Measurements from ENCODE around the gene GCSH. TPM values are rescaled to one million over a fixed set of nuclear protein-coding genes. Genes with fewer than 3 reads are reported as not detected.
A peak's percentile ranks its signal among the peaks of the same experiment; 100 is the strongest.

Gene GCSH
- total RNA-seq, 1 donor from 2014 or later, result 19.8 TPM

DNA sequence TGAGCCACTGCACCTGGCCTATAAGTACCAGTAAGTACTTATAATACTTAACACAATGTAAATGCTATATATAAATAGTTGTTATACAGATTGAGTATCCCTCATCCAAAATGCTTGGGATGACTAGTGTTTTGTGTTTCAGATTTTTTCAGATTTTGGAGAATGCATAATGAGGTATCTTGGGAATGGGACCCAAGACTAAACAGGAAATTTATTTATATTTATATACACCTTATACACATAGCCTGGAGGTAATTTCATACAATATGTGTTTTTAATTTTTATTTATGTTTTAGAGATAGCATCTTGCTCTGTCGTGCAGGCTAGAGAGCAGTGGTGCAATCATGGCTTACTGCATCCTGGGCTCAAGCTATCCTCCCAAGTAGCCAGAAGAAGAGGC lies 9.8 kb upstream of the GCSH start:
- H3K27me3 ChIP-seq (ENCODE audit: control insufficient read depth in 3 of 3, insufficient read depth in 3 of 3, low read length in 3 of 3), result no peaks in the 10 kb centered on the region
- no peak overlapping the region for H3K9ac ChIP-seq (ENCODE audit: low read depth in 1 of 3, low read length in 3 of 3)
- H3K36me3 ChIP-seq (ENCODE audit: control insufficient read depth in 3 of 3, insufficient read depth in 3 of 3, low read length in 3 of 3), result no peaks in the 10 kb centered on the region
- H3K4me1 ChIP-seq (ENCODE audit: control insufficient read depth in 3 of 3, insufficient read depth in 3 of 3, low read length in 3 of 3), result no peaks in the 10 kb centered on the region
- H3K9me3 ChIP-seq (ENCODE audit: control insufficient read depth in 3 of 3, low read length in 3 of 3), result no peaks in the 10 kb centered on the region
- H3K27ac ChIP-seq (ENCODE audit: low read depth, low read length), result no peak overlapping the region
- no peak overlapping the region for H3K4me3 ChIP-seq (ENCODE audit: low read length in 3 of 3)

DNA sequence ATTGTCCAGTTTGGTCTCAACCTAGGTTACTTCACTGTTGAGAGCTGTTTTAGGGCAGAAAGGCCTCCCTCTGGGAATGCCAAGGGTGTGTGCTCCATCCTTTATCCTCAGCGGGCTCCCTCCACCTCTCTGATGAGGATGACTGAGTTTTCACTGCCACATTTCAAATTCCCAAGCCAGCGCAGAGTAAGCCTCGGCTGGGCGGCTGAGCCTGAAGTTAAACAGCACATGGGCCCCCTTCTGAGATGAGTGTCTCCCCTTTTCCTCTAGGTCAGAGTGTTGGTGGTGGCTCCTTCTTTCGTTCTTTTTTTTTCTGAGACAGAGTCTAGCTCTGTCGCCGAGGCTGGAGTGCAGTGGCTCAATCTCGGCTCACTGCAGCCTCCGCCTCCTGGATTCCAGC lies 5.5 kb upstream of the GCSH start:
- Histone ChIP-seq H3K27me3 (ENCODE audit: control insufficient read depth in 3 of 3, insufficient read depth in 3 of 3, low read length in 3 of 3) (no peaks in the 10 kb centered on the region), H3K4me1 (ENCODE audit: control insufficient read depth in 3 of 3, insufficient read depth in 3 of 3, low read length in 3 of 3) (peaks cover 0 to 3% (median 2%) of the 10 kb centered on the region in 3 donors), H3K9me3 (ENCODE audit: control insufficient read depth in 3 of 3, low read length in 3 of 3) (no peaks in the 10 kb centered on the region), H3K9ac (ENCODE audit: low read depth in 1 of 3, low read length in 3 of 3) (no peak overlapping the region), H3K36me3 (ENCODE audit: control insufficient read depth in 3 of 3, insufficient read depth in 3 of 3, low read length in 3 of 3) (no peaks in the 10 kb centered on the region), H3K4me3 (ENCODE audit: low read length in 3 of 3) (no peak overlapping the region), H3K27ac (ENCODE audit: low read depth, low read length) (no peak overlapping the region)

DNA sequence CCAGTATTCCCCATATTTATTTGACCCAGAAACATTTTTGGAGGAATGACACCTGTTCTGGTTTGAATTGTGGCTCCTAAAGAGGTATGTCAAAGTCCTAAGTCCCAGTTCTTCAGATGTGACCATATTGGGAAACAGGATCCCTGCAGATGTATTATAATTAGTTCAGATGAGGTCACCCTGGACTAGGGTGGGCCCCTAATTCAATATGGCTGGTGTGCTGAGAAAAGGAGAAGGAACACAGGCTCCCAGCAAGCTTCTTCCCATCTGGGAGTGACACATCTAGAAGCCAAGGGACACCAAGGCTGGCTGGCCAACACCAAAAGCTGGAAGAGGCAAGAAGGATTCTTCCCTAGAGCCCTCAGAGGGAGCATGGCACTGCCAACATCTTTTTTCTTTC lies 3.8 kb upstream of the GCSH start:
- no peak overlapping the region for H3K27ac ChIP-seq (ENCODE audit: low read depth, low read length)

DNA sequence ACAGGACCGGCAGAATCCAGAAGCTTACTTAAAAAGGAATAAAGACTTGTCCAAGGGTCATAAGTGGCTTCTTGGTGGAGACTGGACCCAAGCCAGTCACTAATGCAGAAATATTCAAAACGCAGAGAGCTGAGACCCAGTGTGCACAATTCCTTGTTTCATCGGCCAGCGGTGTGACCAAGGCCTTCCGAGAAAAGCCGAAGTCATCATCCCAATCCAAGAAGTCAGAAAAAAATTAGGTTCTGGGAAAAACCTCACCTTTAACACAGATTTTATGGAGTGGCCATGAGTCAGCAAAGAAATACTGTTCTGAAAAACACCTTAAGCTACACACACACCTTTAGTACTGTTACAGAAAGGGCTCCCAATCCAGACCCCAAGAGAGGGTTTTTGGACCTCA lies 1.0 kb upstream of the GCSH start:
- Histone ChIP-seq H3K9ac (ENCODE audit: low read depth in 1 of 3, low read length in 3 of 3) (no peak overlapping the region), H3K9me3 (ENCODE audit: control insufficient read depth in 3 of 3, low read length in 3 of 3) (no peaks in the 10 kb centered on the region), H3K4me3 (ENCODE audit: low read length in 3 of 3) (no peak overlapping the region), H3K27ac (ENCODE audit: low read depth, low read length) (peak overlapping the region; percentile 17), H3K27me3 (ENCODE audit: control insufficient read depth in 3 of 3, insufficient read depth in 3 of 3, low read length in 3 of 3) (no peaks in the 10 kb centered on the region), H3K36me3 (ENCODE audit: control insufficient read depth in 3 of 3, insufficient read depth in 3 of 3, low read length in 3 of 3) (no peaks in the 10 kb centered on the region), H3K4me1 (ENCODE audit: control insufficient read depth in 3 of 3, insufficient read depth in 3 of 3, low read length in 3 of 3) (peaks cover 0 to 5% (median 5%) of the 10 kb centered on the region in 3 donors)

More for the DNA sequence above, 3.8 kb upstream of the GCSH start:
- Histone ChIP-seq H3K9ac (ENCODE audit: low read depth in 1 of 3, low read length in 3 of 3) (no peak overlapping the region), H3K4me3 (ENCODE audit: low read length in 3 of 3) (no peak overlapping the region), H3K4me1 (ENCODE audit: control insufficient read depth in 3 of 3, insufficient read depth in 3 of 3, low read length in 3 of 3) (peaks cover 0 to 5% (median 5%) of the 10 kb centered on the region in 3 donors), H3K9me3 (ENCODE audit: control insufficient read depth in 3 of 3, low read length in 3 of 3) (no peaks in the 10 kb centered on the region), H3K36me3 (ENCODE audit: control insufficient read depth in 3 of 3, insufficient read depth in 3 of 3, low read length in 3 of 3) (no peaks in the 10 kb centered on the region), H3K27me3 (ENCODE audit: control insufficient read depth in 3 of 3, insufficient read depth in 3 of 3, low read length in 3 of 3) (no peaks in the 10 kb centered on the region)

DNA sequence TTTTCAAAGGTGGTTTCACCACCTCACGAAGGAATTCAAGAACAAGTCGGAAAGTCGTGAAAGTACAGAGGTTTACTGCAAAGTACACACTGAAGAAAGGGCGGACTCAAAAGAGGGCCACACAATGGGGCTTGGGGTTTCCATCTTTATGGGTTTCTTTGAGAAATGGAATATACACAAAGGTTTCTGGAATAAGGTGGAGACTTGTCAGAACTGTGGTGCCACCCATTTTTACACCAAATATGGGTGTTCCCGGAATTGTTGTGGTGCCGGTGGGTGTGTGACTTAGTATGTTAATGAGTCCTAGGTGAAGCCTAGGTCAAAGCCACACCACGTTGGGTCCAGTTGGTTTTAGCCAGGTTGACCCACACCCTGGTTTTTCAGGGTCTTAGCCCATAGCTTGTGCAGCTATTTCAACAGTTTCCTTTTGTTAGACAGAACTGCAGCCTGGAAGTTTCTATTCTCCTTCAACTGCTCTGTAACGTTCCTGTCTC lies 567 bp upstream of the GCSH start:
- peak overlapping the region; percentile 17 for H3K27ac ChIP-seq (ENCODE audit: low read depth, low read length)
- no peaks in the 10 kb centered on the region for H3K36me3 ChIP-seq (ENCODE audit: control insufficient read depth in 3 of 3, insufficient read depth in 3 of 3, low read length in 3 of 3)
- peaks cover 0 to 5% (median 5%) of the 10 kb centered on the region in 3 donors for H3K4me1 ChIP-seq (ENCODE audit: control insufficient read depth in 3 of 3, insufficient read depth in 3 of 3, low read length in 3 of 3)
- H3K27me3 ChIP-seq (ENCODE audit: control insufficient read depth in 3 of 3, insufficient read depth in 3 of 3, low read length in 3 of 3), result no peaks in the 10 kb centered on the region
- H3K9ac ChIP-seq (ENCODE audit: low read depth in 1 of 3, low read length in 3 of 3), result no peak overlapping the region
- no peaks in the 10 kb centered on the region for H3K9me3 ChIP-seq (ENCODE audit: control insufficient read depth in 3 of 3, low read length in 3 of 3)
- peak overlapping the region; percentile 58 to 68 (median 63) for H3K4me3 ChIP-seq (ENCODE audit: low read length in 3 of 3)

DNA sequence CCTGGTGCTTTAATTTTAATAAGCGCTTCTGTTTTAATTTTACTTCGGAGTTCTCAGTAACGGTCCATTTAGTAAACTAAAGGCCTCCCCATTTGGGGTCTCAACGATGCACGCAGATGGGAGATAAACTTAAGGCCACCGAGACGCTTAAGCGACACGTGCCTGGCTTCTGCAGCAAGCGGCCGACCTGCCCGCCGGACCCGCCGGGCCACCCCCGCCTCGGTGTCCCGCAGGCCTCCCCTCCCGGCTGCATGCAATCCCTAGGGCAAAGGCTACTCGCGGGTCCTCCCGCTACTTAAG lies 592 bp downstream of the GCSH start:
- Histone ChIP-seq H3K27me3 (ENCODE audit: control insufficient read depth in 3 of 3, insufficient read depth in 3 of 3, low read length in 3 of 3) (no peaks in the 10 kb centered on the region), H3K4me3 (ENCODE audit: low read length in 3 of 3) (peak overlapping the region; percentile 74 to 81 (median 75)), H3K9me3 (ENCODE audit: control insufficient read depth in 3 of 3, low read length in 3 of 3) (no peaks in the 10 kb centered on the region)

DNA sequence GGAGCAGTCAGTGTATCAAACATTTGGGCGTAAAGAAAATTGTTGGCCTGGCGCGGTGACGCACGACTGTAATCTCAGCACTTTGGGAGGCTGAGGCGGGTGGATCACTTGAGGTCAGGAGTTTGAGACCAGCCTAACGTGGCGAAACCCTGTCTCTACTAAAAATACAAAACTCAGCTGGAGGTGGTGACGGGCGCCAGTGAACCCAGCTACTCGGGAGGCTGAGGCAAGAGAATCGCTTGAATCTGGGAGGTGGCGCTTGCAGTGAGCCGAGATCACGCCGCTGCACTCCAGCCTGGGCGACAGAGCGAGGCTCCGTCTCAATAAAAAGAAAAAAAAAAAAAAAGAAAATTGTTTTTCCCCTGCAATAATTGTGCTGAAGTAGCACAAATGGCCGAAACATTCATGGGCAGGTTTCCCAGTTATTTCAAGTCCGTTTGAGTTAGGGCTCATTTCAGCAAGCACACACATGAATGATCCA lies 1.4 kb downstream of the GCSH start:
- H3K36me3 ChIP-seq (ENCODE audit: control insufficient read depth in 3 of 3, insufficient read depth in 3 of 3, low read length in 3 of 3), result peaks cover 0 to under 1% (median 0%) of the 10 kb centered on the region in 3 donors
- no peak overlapping the region for H3K27ac ChIP-seq (ENCODE audit: low read depth, low read length)
- peak overlapping the region in 1 of 3 donors; percentile 74 for H3K4me3 ChIP-seq (ENCODE audit: low read length in 3 of 3)
- peaks cover 0 to 5% (median 5%) of the 10 kb centered on the region in 3 donors for H3K4me1 ChIP-seq (ENCODE audit: control insufficient read depth in 3 of 3, insufficient read depth in 3 of 3, low read length in 3 of 3)
- no peaks in the 10 kb centered on the region for H3K27me3 ChIP-seq (ENCODE audit: control insufficient read depth in 3 of 3, insufficient read depth in 3 of 3, low read length in 3 of 3)
- H3K9me3 ChIP-seq (ENCODE audit: control insufficient read depth in 3 of 3, low read length in 3 of 3), result no peaks in the 10 kb centered on the region
- H3K9ac ChIP-seq (ENCODE audit: low read depth in 1 of 3, low read length in 3 of 3), result peak overlapping the region in 1 of 3 donors; percentile 59

More for the DNA sequence above, 592 bp downstream of the GCSH start:
- peak overlapping the region; percentile 65 to 91 (median 67) for H3K9ac ChIP-seq (ENCODE audit: low read depth in 1 of 3, low read length in 3 of 3)
- H3K4me1 ChIP-seq (ENCODE audit: control insufficient read depth in 3 of 3, insufficient read depth in 3 of 3, low read length in 3 of 3), result peaks cover 0 to 5% (median 5%) of the 10 kb centered on the region in 3 donors
- H3K27ac ChIP-seq (ENCODE audit: low read depth, low read length), result peak overlapping the region; percentile 66
- H3K36me3 ChIP-seq (ENCODE audit: control insufficient read depth in 3 of 3, insufficient read depth in 3 of 3, low read length in 3 of 3), result no peaks in the 10 kb centered on the region

DNA sequence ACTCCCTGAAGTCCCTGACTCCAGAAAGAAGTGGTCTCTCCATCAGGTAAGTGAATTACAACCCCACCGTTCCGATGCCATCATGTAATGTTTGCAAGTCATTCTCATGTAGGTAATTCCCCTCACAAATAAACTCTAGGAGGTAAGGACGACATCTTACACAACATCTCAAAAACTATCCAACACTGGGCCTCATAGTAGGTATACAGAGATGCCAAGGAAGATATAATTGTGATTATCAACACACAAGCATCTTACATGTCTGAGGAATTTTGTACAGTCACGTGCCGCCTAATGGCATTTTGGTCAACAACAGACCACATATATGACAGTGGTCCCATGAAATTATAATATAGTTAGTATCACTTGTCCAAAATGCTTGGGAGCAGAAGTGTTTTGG lies 7.4 kb downstream of the GCSH start:
- H3K9ac ChIP-seq (ENCODE audit: low read depth in 1 of 3, low read length in 3 of 3), result no peak overlapping the region
- H3K27me3 ChIP-seq (ENCODE audit: control insufficient read depth in 3 of 3, insufficient read depth in 3 of 3, low read length in 3 of 3), result no peaks in the 10 kb centered on the region
- no peak overlapping the region for H3K27ac ChIP-seq (ENCODE audit: low read depth, low read length)
- no peak overlapping the region for H3K4me3 ChIP-seq (ENCODE audit: low read length in 3 of 3)
- H3K4me1 ChIP-seq (ENCODE audit: control insufficient read depth in 3 of 3, insufficient read depth in 3 of 3, low read length in 3 of 3), result no peaks in the 10 kb centered on the region
- no peaks in the 10 kb centered on the region for H3K9me3 ChIP-seq (ENCODE audit: control insufficient read depth in 3 of 3, low read length in 3 of 3)
- peaks cover 0 to 4% (median 3%) of the 10 kb centered on the region in 3 donors for H3K36me3 ChIP-seq (ENCODE audit: control insufficient read depth in 3 of 3, insufficient read depth in 3 of 3, low read length in 3 of 3)

DNA sequence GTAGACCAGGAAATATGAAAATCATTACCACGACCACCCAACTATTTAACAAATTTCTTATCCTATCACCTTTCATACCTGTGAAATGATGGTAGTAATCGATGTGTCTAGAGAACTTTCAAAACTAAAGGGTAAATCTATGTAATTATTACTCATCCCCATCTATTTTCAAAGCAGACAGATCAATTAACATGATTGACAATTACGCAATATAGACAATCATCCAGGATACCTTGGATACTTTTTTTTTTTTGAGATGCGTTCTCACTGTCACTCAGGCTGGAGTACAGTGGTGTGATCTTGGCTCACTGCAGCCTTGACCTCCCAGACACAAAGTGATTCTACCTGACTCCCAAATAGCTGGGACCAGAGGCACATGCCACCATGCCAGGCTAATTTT lies 15.2 kb downstream of the GCSH start:
- Histone ChIP-seq H3K27ac (ENCODE audit: low read depth, low read length) (no peak overlapping the region), H3K9ac (ENCODE audit: low read depth in 1 of 3, low read length in 3 of 3) (no peak overlapping the region), H3K27me3 (ENCODE audit: control insufficient read depth in 3 of 3, insufficient read depth in 3 of 3, low read length in 3 of 3) (no peaks in the 10 kb centered on the region), H3K36me3 (ENCODE audit: control insufficient read depth in 3 of 3, insufficient read depth in 3 of 3, low read length in 3 of 3) (peaks cover 0 to 2% (median 0%) of the 10 kb centered on the region in 3 donors), H3K4me1 (ENCODE audit: control insufficient read depth in 3 of 3, insufficient read depth in 3 of 3, low read length in 3 of 3) (peaks cover 0 to 12% (median 3%) of the 10 kb centered on the region in 3 donors), H3K4me3 (ENCODE audit: low read length in 3 of 3) (no peak overlapping the region), H3K9me3 (ENCODE audit: control insufficient read depth in 3 of 3, low read length in 3 of 3) (no peaks in the 10 kb centered on the region)

DNA sequence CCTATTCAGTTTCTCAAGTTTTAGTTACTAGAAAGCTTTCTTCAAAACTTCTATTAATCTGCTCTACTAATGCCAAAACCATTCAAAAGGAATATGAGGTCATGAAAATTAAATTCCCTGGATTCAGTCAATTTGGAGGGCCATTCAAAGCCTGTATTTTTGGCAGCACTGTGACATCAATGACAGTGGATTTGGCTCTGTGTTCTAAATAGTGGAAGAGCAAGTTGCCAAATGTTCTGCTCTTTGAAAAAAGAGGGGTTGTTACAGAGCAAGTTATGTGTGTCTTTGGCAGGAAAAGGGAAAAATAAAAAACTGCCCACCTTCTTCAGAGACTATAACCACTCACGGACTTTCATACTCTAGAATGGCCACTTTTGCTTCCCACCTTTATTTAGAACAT lies 16.0 kb downstream of the GCSH start:
- no peak overlapping the region for H3K27ac ChIP-seq (ENCODE audit: low read depth, low read length)
- H3K9me3 ChIP-seq (ENCODE audit: control insufficient read depth in 3 of 3, low read length in 3 of 3), result no peaks in the 10 kb centered on the region
- H3K9ac ChIP-seq (ENCODE audit: low read depth in 1 of 3, low read length in 3 of 3), result no peak overlapping the region
- H3K4me1 ChIP-seq (ENCODE audit: control insufficient read depth in 3 of 3, insufficient read depth in 3 of 3, low read length in 3 of 3), result peaks cover 0 to 12% (median 3%) of the 10 kb centered on the region in 3 donors
- H3K4me3 ChIP-seq (ENCODE audit: low read length in 3 of 3), result no peak overlapping the region
- H3K36me3 ChIP-seq (ENCODE audit: control insufficient read depth in 3 of 3, insufficient read depth in 3 of 3, low read length in 3 of 3), result peaks cover 0 to 2% (median 0%) of the 10 kb centered on the region in 3 donors
- no peaks in the 10 kb centered on the region for H3K27me3 ChIP-seq (ENCODE audit: control insufficient read depth in 3 of 3, insufficient read depth in 3 of 3, low read length in 3 of 3)

All from skeletal muscle tissue (tissue), 4 donors.